A549 (cell line): ENCODE data around the gene TBC1D24. TPM values are rescaled to one million over a fixed set of nuclear protein-coding genes. Genes with fewer than 3 reads are reported as not detected.
A peak's percentile ranks its signal among the peaks of the same experiment; 100 is the strongest.

Experiments used
- ATAC-seq, 2 experiments: fragments of 200-7000 bp in 1 of 2; fragments of >200 bp in 1 of 2; cut with Nextera tagmentation in 1 of 2; cut with Tn5 transposase in 1 of 2; 3 replicates each; pipeline versions ENCODE4 v1.8.0 to v1.9.1; 2018 to 2020; ENCODE audit warnings: mild to moderate bottlenecking in 1 of 2, moderate library complexity in 1 of 2
- CTCF ChIA-PET: fragments of 300-600 bp; sonication (Branson Sonifier 250); formaldehyde crosslinking; extraction: SDS; loops from one replicate; lab custom pipeline; 2021; ENCODE audit warnings: antibody characterized with exemption, inconsistent platforms; lab: Yijun Ruan, JAX
- POLR2A ChIA-PET: fragments of 350-600 bp; formaldehyde crosslinking; extraction: SDS; loops from one replicate; lab custom pipeline; 2021; ENCODE audit warnings: antibody characterized with exemption, inconsistent platforms; lab: Yijun Ruan, JAX
- DNase-seq, 2 experiments: peaks; one replicate each; pipeline versions ENCODE4 v3.0.0 to v3.0.0-alpha.2; 2011 to 2016; ENCODE audit warnings: low read depth in 1 of 2, low spot score in 1 of 2
- FAIRE-seq: peaks from 2 replicates; lab custom pipeline; 2011; peaks lifted over from hg19 to GRCh38; lab: Jason Lieb, UNC
- H3K27ac ChIP-seq, 2 experiments: fragments of >200 bp; sonication (Bioruptor Twin); formaldehyde crosslinking; 3 replicates each; pipeline ENCODE4 v1.5.1; 2016 to 2017
- H3K4me1 ChIP-seq: fragments of >200 bp; sonication (Bioruptor Twin); formaldehyde crosslinking; 3 replicates; pipeline ENCODE4 v1.6.1; 2016
- H3K4me2 ChIP-seq: fragments of >200 bp; sonication (Bioruptor Twin); formaldehyde crosslinking; 3 replicates; pipeline ENCODE4 v1.6.1; 2016
- H3K4me3 ChIP-seq: fragments of >200 bp; sonication (Bioruptor Twin); formaldehyde crosslinking; 3 replicates; pipeline ENCODE4 v1.5.1; 2016
- H3K9me3 ChIP-seq: fragments of >200 bp; sonication (Bioruptor Twin); formaldehyde crosslinking; 3 replicates; pipeline ENCODE4 v1.6.1; 2016
- BCL3 ChIP-seq: fragments of >200 bp; sonication (Bioruptor Twin); formaldehyde crosslinking; IDR thresholded peaks from 3 replicates; pipeline ENCODE4 v1.6.1; 2016
- CHD2 ChIP-seq: fragments of 150-350 bp; IDR thresholded peaks from 2 replicates; pipeline ENCODE4 v1.6.1; 2014; ENCODE audit warnings: low read length; ENCODE audit not compliant: partially characterized antibody
- CHD4 ChIP-seq: fragments of 200-600 bp; sonication (generic); IDR thresholded peaks from 2 replicates; pipeline ENCODE4 v1.6.1; 2016; ENCODE audit warnings: antibody characterized with exemption, mild to moderate bottlenecking, borderline replicate concordance
- EHF ChIP-seq: fragments of 250-450 bp; sonication (Bioruptor Pico); IDR thresholded peaks from 2 replicates; pipeline ENCODE4 v1.5.0; 2020; ENCODE audit warnings: mild to moderate bottlenecking
- ELK1 ChIP-seq: fragments of 150-350 bp; IDR thresholded peaks from 2 replicates; pipeline ENCODE4 v1.6.1; 2014; ENCODE audit warnings: low read depth, mild to moderate bottlenecking, low read length
- EP300 ChIP-seq, 2 experiments: fragments of >200 bp; sonication (Bioruptor Twin); formaldehyde crosslinking; IDR thresholded peaks; 2 replicates in 1 of 2; 3 replicates in 1 of 2; pipeline ENCODE4 v1.6.1; 2016 to 2017
- ESRRA ChIP-seq: fragments of 150-350 bp; IDR thresholded peaks from 2 replicates; pipeline ENCODE4 v1.6.1; 2014; ENCODE audit warnings: mild to moderate bottlenecking, low read length, borderline replicate concordance
- FOSB ChIP-seq: fragments of 250-450 bp; sonication (Bioruptor Pico); IDR thresholded peaks from 2 replicates; pipeline ENCODE4 v1.5.0; 2020; ENCODE audit warnings: mild to moderate bottlenecking, moderate library complexity
- FOSL2 ChIP-seq, 2 experiments: fragments of 450-650 bp in 1 of 2; fragments of >200 bp in 1 of 2; sonication (Bioruptor Twin) in 1 of 2; formaldehyde crosslinking; IDR thresholded peaks; 2 replicates each; pipeline versions ENCODE4 v1.5.0 to v1.6.1; 2016 to 2020; ENCODE audit warnings: mild to moderate bottlenecking in 1 of 2, moderate library complexity in 1 of 2
- FOXS1 ChIP-seq: fragments of 250-450 bp; sonication (Bioruptor Pico); IDR thresholded peaks from 2 replicates; pipeline ENCODE4 v1.5.0; 2020; ENCODE audit warnings: mild to moderate bottlenecking, moderate library complexity
- GATA3 ChIP-seq: IDR thresholded peaks from 2 replicates; pipeline ENCODE4 v1.6.1; 2012; ENCODE audit warnings: borderline replicate concordance
- HDAC2 ChIP-seq: fragments of 200-600 bp; sonication (generic); IDR thresholded peaks from 2 replicates; pipeline ENCODE4 v1.6.1; 2016
- HES2 ChIP-seq: fragments of >200 bp; sonication (Bioruptor Twin); formaldehyde crosslinking; IDR thresholded peaks from 2 replicates; pipeline ENCODE4 v1.6.1; 2016
- HEYL ChIP-seq: fragments of 250-450 bp; sonication (Bioruptor Pico); IDR thresholded peaks from 2 replicates; pipeline ENCODE4 v1.8.0; 2021; ENCODE audit warnings: mild to moderate bottlenecking, moderate library complexity
- HOXA7 ChIP-seq: fragments of 250-450 bp; sonication (Bioruptor Pico); IDR thresholded peaks from 2 replicates; pipeline ENCODE4 v1.5.0; 2020; ENCODE audit warnings: mild to moderate bottlenecking, moderate library complexity
- HOXB13 ChIP-seq: fragments of 250-450 bp; sonication (Bioruptor Pico); IDR thresholded peaks from 2 replicates; pipeline ENCODE4 v1.5.0; 2020; ENCODE audit warnings: low read depth, mild to moderate bottlenecking, moderate library complexity
- HOXB5 ChIP-seq: fragments of 250-450 bp; sonication (Bioruptor Pico); IDR thresholded peaks from 2 replicates; pipeline ENCODE4 v1.5.0; 2020; ENCODE audit warnings: mild to moderate bottlenecking, moderate library complexity
- JUNB ChIP-seq: fragments of >200 bp; sonication (Bioruptor Twin); formaldehyde crosslinking; IDR thresholded peaks from 2 replicates; pipeline ENCODE4 v1.6.1; 2016
- KDM1A ChIP-seq: fragments of 200-600 bp; sonication (generic); IDR thresholded peaks from 2 replicates; pipeline ENCODE4 v1.6.1; 2016; ENCODE audit warnings: low read depth, mild to moderate bottlenecking
- KDM5A ChIP-seq: fragments of 200-600 bp; sonication (generic); IDR thresholded peaks from 2 replicates; pipeline ENCODE4 v1.6.1; 2016; ENCODE audit warnings: antibody characterized with exemption, mild to moderate bottlenecking
- MYC ChIP-seq: IDR thresholded peaks from 2 replicates; pipeline ENCODE4 v1.6.1; 2012; ENCODE audit warnings: mild to moderate bottlenecking, inconsistent platforms, low read length, improper control_type of control experiment, borderline replicate concordance
- NPAS2 ChIP-seq: fragments of 250-450 bp; sonication (Bioruptor Pico); IDR thresholded peaks from 2 replicates; pipeline ENCODE4 v1.8.0; 2022; ENCODE audit warnings: mild to moderate bottlenecking, moderate library complexity, borderline replicate concordance
- POLR2A ChIP-seq: IDR thresholded peaks from 2 replicates; pipeline ENCODE4 v1.6.1; 2012; ENCODE audit warnings: mild to moderate bottlenecking, low read length
- POLR2AphosphoS2 ChIP-seq: conservative IDR thresholded peaks from 2 replicates; pipeline ENCODE4 v1.6.1; 2012; ENCODE audit warnings: low read length, improper control_type of control experiment, inconsistent platforms
- RAD21 ChIP-seq, 2 experiments: fragments of >200 bp in 1 of 2; sonication (Bioruptor Twin) in 1 of 2; formaldehyde crosslinking in 1 of 2; IDR thresholded peaks in 1 of 2; conservative IDR thresholded peaks in 1 of 2; 2 replicates in 1 of 2; 3 replicates in 1 of 2; pipeline ENCODE4 v1.6.1; 2012 to 2018; ENCODE audit warnings: inconsistent platforms in 1 of 2
- SMC3 ChIP-seq: fragments of >200 bp; sonication (Bioruptor Twin); formaldehyde crosslinking; IDR thresholded peaks from 3 replicates; pipeline ENCODE4 v1.6.1; 2018; ENCODE audit warnings: inconsistent platforms
- ZNF302 ChIP-seq: fragments of 250-450 bp; sonication (Bioruptor Pico); IDR thresholded peaks from 2 replicates; pipeline ENCODE4 v1.9.0; 2021; ENCODE audit warnings: inconsistent platforms, mild to moderate bottlenecking, moderate library complexity
- ZSCAN20 ChIP-seq: fragments of 250-450 bp; sonication (Bioruptor Pico); IDR thresholded peaks from 2 replicates; pipeline ENCODE4 v1.8.0; 2022; ENCODE audit warnings: mild to moderate bottlenecking, moderate library complexity
- WGBS: methylation state at CpG from one replicate; pipeline ENCODE4 v1.1.6; 2017; ENCODE audit errors: missing lambda C conversion rate; 5-methylcytosine and 5-hydroxymethylcytosine counted together
- polyA plus RNA-seq, 4 experiments: library from polyadenylated mRNA; depleted of rRNA in 3 of 4; stranded (reverse); fragments of >200 nt; fragmentation: RNase III in 1 of 4; extraction: RNeasy Plus Mini Kit Qiagen cat#74134 plus additional on column Dnase treatment in 1 of 4; gene quantifications; 2 replicates in 3 of 4; 3 replicates in 1 of 4; pipeline ENCODE4 v1.2.3, GENCODE V29; 2011 to 2017
- TF ChIP-seq, protein P1 (sequence below): IDR thresholded peaks from 2 replicates; pipeline ENCODE4 v1.6.1; 2012; ENCODE audit warnings: low read depth, borderline replicate concordance

Gene TBC1D24
- polyA plus RNA-seq, 2 of the 4 experiments (the other 2 are of a cell fraction): 4.2 to 7.3 TPM

DNA sequence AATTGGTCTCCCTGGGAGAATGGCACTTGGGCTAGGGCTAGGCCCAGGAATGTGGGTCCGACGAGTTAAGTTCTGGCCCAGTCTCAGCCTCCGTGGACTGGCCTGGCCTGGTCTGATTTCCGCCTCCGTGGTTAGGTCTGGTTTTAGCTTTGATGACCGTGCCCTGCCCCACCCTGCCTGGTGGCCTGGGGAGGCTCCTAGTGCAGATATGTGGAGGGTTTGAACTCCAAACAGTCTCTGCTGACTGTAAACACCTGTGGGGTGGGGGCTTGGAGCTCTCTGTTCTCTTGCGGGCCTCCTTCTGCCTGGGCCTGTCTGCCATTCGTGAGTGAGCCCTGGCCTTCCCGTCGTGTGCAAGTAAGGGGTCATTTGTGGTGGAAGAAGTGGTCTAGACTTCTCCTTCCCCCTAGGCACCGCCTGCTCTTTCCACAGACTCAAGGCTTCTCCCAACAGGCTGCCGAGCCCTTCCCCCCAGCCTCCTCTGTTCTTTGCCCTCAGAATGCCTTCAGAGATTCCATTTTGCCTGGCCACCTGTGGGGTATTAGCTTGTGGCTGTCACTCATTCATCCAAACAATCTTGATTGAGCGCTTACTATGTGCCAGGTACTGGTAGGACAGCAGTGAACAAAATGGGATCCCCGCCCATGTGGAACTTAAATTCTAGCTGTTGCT, 40.4 kb downstream of the TBC1D24 start (continued):
- TF ChIP-seq EP300 (IDR thresholded peaks at IDR 0.05) (no peak), ZSCAN20 (CRISPR knock-in tag) (no peak), RAD21 (conservative IDR thresholded peaks at IDR 0.05 in 1 of 2, IDR thresholded peaks at IDR 0.05 in 1 of 2) (no peak), CHD4 (no peak), HOXB13 (CRISPR knock-in tag) (no peak), POLR2A (no peak), POLR2AphosphoS2 (no peak)

DNA sequence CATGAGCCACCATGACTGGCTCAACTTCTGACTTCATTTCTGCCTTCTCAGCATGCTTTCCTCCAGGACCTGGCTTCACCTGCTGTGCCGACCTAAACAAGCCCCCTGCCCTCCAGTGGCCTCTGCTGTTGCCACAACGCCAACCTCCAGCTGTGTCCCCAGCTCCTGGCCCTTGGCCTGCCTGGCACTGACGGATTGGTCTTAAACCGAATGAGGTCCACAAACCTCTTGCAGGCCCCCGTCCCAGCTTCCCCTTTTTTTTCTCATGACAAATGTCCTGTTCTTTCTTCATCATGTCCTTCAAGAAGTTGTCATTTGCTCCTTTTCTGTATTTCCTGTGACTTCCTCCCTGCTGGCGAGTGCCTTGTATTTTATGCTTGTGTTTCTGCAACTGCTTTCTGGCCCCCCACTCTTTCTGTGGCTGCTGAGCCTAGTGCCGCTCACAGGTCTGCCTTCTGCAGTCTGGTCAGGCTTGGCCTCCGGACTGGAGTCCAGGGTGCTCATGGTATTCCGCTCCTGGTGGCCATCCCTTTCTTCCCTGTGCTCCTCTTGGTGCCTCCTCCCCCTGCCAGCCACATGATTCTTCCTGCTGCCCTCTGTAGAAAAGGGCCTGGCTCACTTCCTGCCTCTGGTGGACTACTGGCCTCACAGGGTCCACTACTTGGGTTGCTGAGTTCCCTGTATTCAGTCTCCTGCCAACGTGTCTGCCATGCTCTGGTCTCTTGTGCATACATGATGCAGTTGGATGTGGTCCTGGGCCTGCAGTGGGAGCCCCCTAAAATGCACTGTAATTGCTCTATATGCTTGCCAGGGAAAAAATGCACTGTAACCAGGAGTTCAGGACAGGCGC, 41.7 kb downstream of the TBC1D24 start:
- Histone ChIP-seq H3K4me3 (no peak overlapping the region), H3K27ac (peak overlapping the region in 1 of 2 experiments; percentile 21; a peak in 1 of 6 replicates), H3K4me1 (peaks cover 45% of the 10 kb centered on the region), H3K4me2 (peak overlapping the region; percentile 35), H3K9me3 (no peaks in the 10 kb centered on the region)
- ATAC-seq (no peak), FAIRE-seq (no peak), DNase-seq (no peak)
- TF ChIP-seq KDM1A: no peak
- TF ChIP-seq HOXB5 (CRISPR knock-in tag): no peak
- no peak for TF ChIP-seq ELK1
- no peak for TF ChIP-seq HOXA7
- TF ChIP-seq JUNB: no peak
- no peak for TF ChIP-seq HEYL (CRISPR knock-in tag)
- TF ChIP-seq KDM5A: no peak
- no peak for TF ChIP-seq FOSL2 (IDR thresholded peaks at IDR 0.05)
- TF ChIP-seq FOSL2 (CRISPR knock-in tag; IDR thresholded peaks at IDR 0.05): no peak
- TF ChIP-seq CHD2: no peak
- TF ChIP-seq RAD21 (conservative IDR thresholded peaks at IDR 0.05 in 1 of 2, IDR thresholded peaks at IDR 0.05 in 1 of 2): no peak
- TF ChIP-seq FOXS1: no peak
- TF ChIP-seq HES2: no peak
- TF ChIP-seq MYC: no peak
- TF ChIP-seq NPAS2 (CRISPR knock-in tag): no peak
- ChIA-PET CTCF (interaction anchor here (1.2 to 8.0 kb wide), 2 partner anchors 15 to 176 kb away, joined by 3 to 91 read pairs; partner anchors contain the start of gene ABCA3), POLR2A (no interaction called here)
- WGBS: 89% methylated on average over 10 of the region's 11 CpGs

DNA sequence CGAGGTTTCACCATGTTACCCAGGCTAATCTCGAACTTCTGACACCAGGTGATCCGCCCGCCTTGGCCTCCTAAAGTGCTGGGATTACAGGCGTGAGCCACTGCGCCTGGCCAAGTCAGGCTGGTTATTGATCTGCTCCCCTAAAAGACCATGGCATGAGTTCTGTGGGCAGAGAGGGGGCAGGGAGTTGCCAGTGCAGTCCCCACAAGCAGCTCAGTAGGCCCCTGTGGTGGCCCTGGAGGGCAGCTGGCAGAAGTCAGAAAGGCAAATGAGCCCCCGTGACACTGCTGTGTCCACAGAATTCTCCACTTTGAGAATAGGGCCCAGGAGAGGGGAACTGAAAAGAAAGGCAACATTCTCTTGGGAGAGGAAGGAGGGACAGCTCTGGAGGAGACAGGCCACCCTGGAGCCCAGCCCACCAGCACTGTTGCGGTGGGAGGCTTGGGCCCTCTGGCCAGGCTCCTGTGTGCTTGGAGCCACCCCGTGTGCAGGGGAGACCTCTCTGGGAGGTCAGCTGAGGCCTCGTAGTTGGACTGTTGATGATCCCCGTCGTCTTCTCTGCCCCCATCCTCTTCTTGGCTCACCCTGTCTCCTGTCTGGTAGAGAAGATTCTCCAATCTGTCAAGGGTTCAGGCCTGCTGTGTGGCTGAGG, 43.2 kb downstream of the TBC1D24 start:
- ChIA-PET POLR2A (no interaction called here), CTCF (interaction anchor here (0.5 to 3.6 kb wide), 4 partner anchors 13 to 178 kb away, joined by 3 to 13 read pairs (median 4); partner anchors contain the start of genes ABCA3 and CEMP1)
- ATAC-seq (no peak), FAIRE-seq (no peak), DNase-seq (no peak)
- Histone ChIP-seq H3K4me3 (no peak overlapping the region), H3K4me1 (peaks cover 43% of the 10 kb centered on the region), H3K9me3 (no peaks in the 10 kb centered on the region), H3K4me2 (no peak overlapping the region), H3K27ac (no peak overlapping the region)
- 82% methylated on average over 12 of the region's 12 CpGs for WGBS
- TF ChIP-seq ELK1: no peak
- no peak for TF ChIP-seq ZNF302 (CRISPR knock-in tag)
- no peak for TF ChIP-seq BCL3
- TF ChIP-seq RAD21 (conservative IDR thresholded peaks at IDR 0.05 in 1 of 2, IDR thresholded peaks at IDR 0.05 in 1 of 2): no peak
- TF ChIP-seq, protein P1, sequence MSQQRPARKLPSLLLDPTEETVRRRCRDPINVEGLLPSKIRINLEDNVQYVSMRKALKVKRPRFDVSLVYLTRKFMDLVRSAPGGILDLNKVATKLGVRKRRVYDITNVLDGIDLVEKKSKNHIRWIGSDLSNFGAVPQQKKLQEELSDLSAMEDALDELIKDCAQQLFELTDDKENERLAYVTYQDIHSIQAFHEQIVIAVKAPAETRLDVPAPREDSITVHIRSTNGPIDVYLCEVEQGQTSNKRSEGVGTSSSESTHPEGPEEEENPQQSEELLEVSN: no peak
- TF ChIP-seq EHF (CRISPR knock-in tag): no peak
- TF ChIP-seq GATA3: no peak
- no peak for TF ChIP-seq HDAC2
- TF ChIP-seq SMC3: no peak
- TF ChIP-seq HES2: no peak
- no peak for TF ChIP-seq JUNB
- TF ChIP-seq ESRRA: no peak
- TF ChIP-seq FOSB (CRISPR knock-in tag): no peak
